HepG2 (cell line): ENCODE data around the gene COX4I2. TPM values are rescaled to one million over a fixed set of nuclear protein-coding genes. Genes with fewer than 3 reads are reported as not detected.
A peak's percentile ranks its signal among the peaks of the same experiment; 100 is the strongest.

Experiments
- CSRNP2 ChIP-seq: sonication (generic); formaldehyde crosslinking; conservative IDR thresholded peaks from 2 replicates; pipeline ENCODE4 v1.8.0; 2022; ENCODE audit warnings: low read depth, missing genetic modification reagents
- ETV6 ChIP-seq: sonication (generic); formaldehyde crosslinking; conservative IDR thresholded peaks from 2 replicates; pipeline ENCODE4 v1.4.0; 2020; ENCODE audit warnings: missing genetic modification reagents
- GTF3A ChIP-seq: sonication (generic); formaldehyde crosslinking; conservative IDR thresholded peaks from 2 replicates; pipeline ENCODE4 v1.4.0; 2020; ENCODE audit warnings: mild to moderate bottlenecking, missing genetic modification reagents
- IRF9 ChIP-seq: sonication (generic); formaldehyde crosslinking; IDR thresholded peaks from 2 replicates; pipeline ENCODE4 v1.8.0; 2022; ENCODE audit warnings: missing genetic modification reagents, mild to moderate bottlenecking, borderline replicate concordance
- MEIS2 ChIP-seq: sonication (generic); formaldehyde crosslinking; IDR thresholded peaks from 2 replicates; pipeline ENCODE4 v1.9.0; 2021; ENCODE audit warnings: mild to moderate bottlenecking, missing genetic modification reagents
- MLXIP ChIP-seq: sonication (generic); formaldehyde crosslinking; IDR thresholded peaks from 2 replicates; pipeline ENCODE4 v1.9.0; 2021; ENCODE audit warnings: missing genetic modification reagents, borderline replicate concordance
- NR1H2 ChIP-seq: sonication (generic); formaldehyde crosslinking; IDR thresholded peaks from 2 replicates; pipeline ENCODE4 v1.8.1; 2022; ENCODE audit warnings: low read depth, missing genetic modification reagents, borderline replicate concordance
- PAF1 ChIP-seq: IDR thresholded peaks from 2 replicates; pipeline ENCODE4 v1.6.1; 2016; ENCODE audit warnings: missing genetic modification reagents, missing compliant biosample characterization
- SIX4 ChIP-seq: sonication (generic); formaldehyde crosslinking; IDR thresholded peaks from 2 replicates; pipeline ENCODE4 v1.4.0; 2020; ENCODE audit warnings: missing genetic modification reagents
- THRA ChIP-seq: sonication (generic); formaldehyde crosslinking; IDR thresholded peaks from 2 replicates; pipeline ENCODE4 v1.4.0; 2020; ENCODE audit warnings: missing genetic modification reagents, borderline replicate concordance
- ZBTB33 ChIP-seq: sonication (generic); formaldehyde crosslinking; IDR thresholded peaks from 2 replicates; pipeline ENCODE4 v1.4.0; 2020; ENCODE audit warnings: missing genetic modification reagents
- ZNF432 ChIP-seq: sonication (generic); formaldehyde crosslinking; IDR thresholded peaks from 2 replicates; pipeline ENCODE4 v1.5.0; 2020; ENCODE audit warnings: missing genetic modification reagents, mild to moderate bottlenecking, borderline replicate concordance
- ZNF580 ChIP-seq: IDR thresholded peaks from 2 replicates; pipeline ENCODE4 v1.6.1; 2016; ENCODE audit warnings: low read depth, borderline replicate concordance
- ZNF672 ChIP-seq: sonication (generic); formaldehyde crosslinking; IDR thresholded peaks from 2 replicates; pipeline ENCODE4 v1.8.1; 2022; ENCODE audit warnings: missing genetic modification reagents
- ZNF710 ChIP-seq: sonication (generic); formaldehyde crosslinking; IDR thresholded peaks from 2 replicates; pipeline ENCODE4 v1.5.0; 2020; ENCODE audit warnings: mild to moderate bottlenecking, missing genetic modification reagents, borderline replicate concordance
- ZNF879 ChIP-seq: sonication (generic); formaldehyde crosslinking; IDR thresholded peaks from 2 replicates; pipeline ENCODE4 v1.8.1; 2023; ENCODE audit warnings: missing genetic modification reagents
- ZSCAN9 ChIP-seq: IDR thresholded peaks from 2 replicates; pipeline ENCODE4 v1.6.1; 2016; ENCODE audit warnings: borderline replicate concordance
- polyA plus RNA-seq, 8 experiments: library from polyadenylated mRNA; depleted of rRNA in 3 of 8; stranded (reverse) in 7 of 8; unstranded in 1 of 8; fragments of >200 nt; fragmentation: Illumina TruSeq in 4 of 8; extraction: Trizol in 4 of 8; gene quantifications; 2 replicates each; pipeline versions ENCODE4 v1.2.1 to v1.2.3, GENCODE V29; 2011 to 2016; ENCODE audit warnings: low read depth in 4 of 8, missing spikeins in 1 of 8, mixed read lengths in 1 of 8; ENCODE audit not compliant: insufficient read depth in 1 of 8
- total RNA-seq, 5 experiments: library from RNA; depleted of rRNA; stranded (reverse); fragments of >200 nt; fragmentation: Illumina TruSeq; extraction: Trizol; gene quantifications; 2 replicates each; pipeline ENCODE4 v1.2.3, GENCODE V29; 2016; ENCODE audit warnings: low read depth in 1 of 5

Gene COX4I2
- total and polyA plus RNA-seq, 2 of the 13 experiments (the other 11 are each of a cell fraction or from before 2014, with no cell fraction given), result 1.1 TPM; not detected in 1

GRCh38 chr20:31603822-31604566, 33.7 kb upstream of the COX4I2 start (continued):
- TF ChIP-seq PAF1 (CRISPR knock-in tag), result peak; percentile 86; the same call in 1 of the 2 replicates
- TF ChIP-seq MLXIP, result 0 out of 2 replicates have a peak, but pooled peaks have one; percentile 8
- TF ChIP-seq CSRNP2, result no peak
- TF ChIP-seq ZBTB33, result peak; percentile 59; the same call in 1 of the 2 replicates
- TF ChIP-seq ZNF580 (CRISPR knock-in tag), result peak; percentile 98
- peak; percentile 95 for TF ChIP-seq THRA
- TF ChIP-seq ETV6, result peak; percentile 93
- TF ChIP-seq MEIS2 (CRISPR knock-in tag), result peak; percentile 99
- peak; percentile 87 for TF ChIP-seq IRF9 (CRISPR knock-in tag)
- TF ChIP-seq NR1H2, result no peak; the same call in 1 of the 2 replicates
- peak; percentile 86 for TF ChIP-seq ZSCAN9 (CRISPR knock-in tag)
- TF ChIP-seq ZNF879 (CRISPR knock-in tag), result no peak
- TF ChIP-seq GTF3A, result peak; percentile 69
- peak; percentile 97 for TF ChIP-seq ZNF710
- peak; percentile 93 for TF ChIP-seq SIX4 (CRISPR knock-in tag)
- no peak for TF ChIP-seq ZNF432
- no peak for TF ChIP-seq ZNF672
